ENCODE data around the gene RBM43. TPM values are rescaled to one million over a fixed set of nuclear protein-coding genes. Genes with fewer than 3 reads are reported as not detected.
A peak's percentile ranks its signal among the peaks of the same experiment; 100 is the strongest.

The RBM43 gene
- total RNA-seq, 1 experiment from 2014 or later: 1.8 TPM

GRCh38 chr2:151260573-151261230 is 961 bp downstream of the RBM43 start:
- Histone ChIP-seq H3T11ph (ENCODE audit: low read length) (no peak overlapping the region), H3K14ac (ENCODE audit: insufficient read depth, low read length) (peak overlapping the region; percentile 93; the same call in 1 of the 2 replicates), H3K56ac (ENCODE audit: insufficient read length, low read depth, low read length) (no peak overlapping the region), H3K27me3 (ENCODE audit: insufficient read depth, low read length) (no peaks in the 10 kb centered on the region), H2BK12ac (ENCODE audit: insufficient read length, low read depth, low read length) (no peak overlapping the region), H4K8ac (replicated peaks; ENCODE audit: insufficient read length, low read depth, low read length) (no peak overlapping the region), H2BK20ac (ENCODE audit: low read depth, low read length, poor library complexity, severe bottlenecking) (no peak overlapping the region), H3K23ac (ENCODE audit: insufficient read length, low read depth, low read length) (no peak overlapping the region), H3K9ac (ENCODE audit: extremely low read depth, insufficient read length, low read length) (peak overlapping the region; percentile 45), H4K91ac (ENCODE audit: insufficient read length, low read depth, low read length) (no peak overlapping the region), H3K4ac (ENCODE audit: low read depth, low read length) (no peak overlapping the region), H3K23me2 (ENCODE audit: insufficient read length, low read depth, low read length, poor library complexity, severe bottlenecking) (no peaks in the 10 kb centered on the region), H3K79me2 (ENCODE audit: insufficient read depth, low read length) (no peaks in the 10 kb centered on the region), H2AFZ (ENCODE audit: low read length) (no peak overlapping the region), H4K5ac (ENCODE audit: insufficient read length, low read depth, low read length) (no peak overlapping the region), H2BK5ac (ENCODE audit: insufficient read length, low read length) (no peak overlapping the region), H3K9me3 (ENCODE audit: control insufficient read depth, low read depth, low read length) (no peaks in the 10 kb centered on the region), H2BK120ac (ENCODE audit: low read depth, low read length, poor library complexity, severe bottlenecking) (no peak overlapping the region), H2AK5ac (ENCODE audit: insufficient read length, low read length) (no peak overlapping the region), H3K4me2 (ENCODE audit: insufficient read depth, insufficient read length, low read length) (peak overlapping the region; percentile 58), H3K27ac (ENCODE audit: insufficient read length, low read depth, low read length) (no peak overlapping the region), H4K20me1 (ENCODE audit: control insufficient read depth, insufficient read depth, insufficient read length) (no peaks in the 10 kb centered on the region), H3K4me1 (ENCODE audit: insufficient read depth, low read length) (no peaks in the 10 kb centered on the region; the same call in 1 of the 2 replicates), H3K18ac (ENCODE audit: insufficient read length, low read depth, low read length) (peak overlapping the region; percentile 61), H3K79me1 (ENCODE audit: insufficient read depth, low read depth, low read length, poor library complexity, severe bottlenecking) (no peaks in the 10 kb centered on the region), H2BK15ac (ENCODE audit: low read depth, low read length) (no peak overlapping the region)
- H3K9me3 Mint-ChIP-seq: peaks cover 0 to 2% of the 10 kb centered on the region in 2 experiments; a peak in 1 of 5 replicates
- peaks cover 0 to 5% (median 2%) of the 10 kb centered on the region in 3 experiments; a peak in 3 of 7 replicates for H3K36me3 Mint-ChIP-seq (ENCODE audit: insufficient read depth in 1 of 3, low read depth in 3 of 3)
- WGBS (ENCODE audit: extremely low coverage, insufficient read length, low lambda C conversion rate): no CpG with 5 or more reads among the region's 11 CpGs
- peak overlapping the region; percentile 40 to 73; a peak in 4 of 5 replicates for H3K4me3 Mint-ChIP-seq
- H3K4me1 Mint-ChIP-seq: peaks cover 31 to 34% of the 10 kb centered on the region in 2 experiments
- H3K27ac Mint-ChIP-seq: peak overlapping the region in 1 of 3 experiments; percentile 90; a peak in 1 of 7 replicates
- no peak for DNase-seq
- TF ChIP-seq CTCF (conservative IDR thresholded peaks at IDR 0.05): no peak
- H3K27me3 Mint-ChIP-seq (ENCODE audit: low read depth): peaks cover 3% of the 10 kb centered on the region; the same call in 1 of the 2 replicates
